Ectodermal cell (in vitro differentiated cells): ENCODE results near the gene LIPT1. TPM values are rescaled to one million over a fixed set of nuclear protein-coding genes. Genes with fewer than 3 reads are reported as not detected.
"Not testable (repeated sequence)": the region's sequence is repeated elsewhere in the genome, so short reads cannot be mapped to it uniquely, and the experiment has no call there.

Experiments used
- H3K27ac ChIP-seq: 2 replicates; pipeline ENCODE4 v1.7.0; 2013; ENCODE audit warnings: mild to moderate bottlenecking, low read depth, low read length; ENCODE audit not compliant: insufficient read depth, poor library complexity, severe bottlenecking
- H3K27me3 ChIP-seq: 2 replicates; pipeline ENCODE4 v1.7.0; 2013; ENCODE audit warnings: mild to moderate bottlenecking, low read length; ENCODE audit not compliant: insufficient read depth, control insufficient read depth, poor library complexity, severe bottlenecking
- H3K36me3 ChIP-seq: one replicate; pipeline ENCODE4 v1.7.0; 2013; ENCODE audit warnings: low read length; ENCODE audit not compliant: control insufficient read depth, insufficient read depth
- H3K4me1 ChIP-seq: one replicate; pipeline ENCODE4 v1.7.0; 2013; ENCODE audit warnings: low read length; ENCODE audit not compliant: control insufficient read depth, insufficient read depth
- H3K4me3 ChIP-seq: 2 replicates; pipeline ENCODE4 v1.7.0; 2013; ENCODE audit warnings: low read depth, low read length, control low read depth; ENCODE audit not compliant: insufficient read depth
- H3K9me3 ChIP-seq: 2 replicates; pipeline ENCODE4 v1.7.0; 2013; ENCODE audit warnings: mild to moderate bottlenecking, low read length, moderate library complexity; ENCODE audit not compliant: control insufficient read depth
- WGBS, 2 experiments: methylation state at CpG; one replicate each; pipeline ENCODE4 v1.1.7; 2013; ENCODE audit warnings: missing lambda C conversion rate in 2 of 2; 5-methylcytosine and 5-hydroxymethylcytosine counted together
- polyA plus RNA-seq, 4 experiments: library from polyadenylated mRNA; stranded (reverse); fragments of 50-300 nt; gene quantifications; one replicate each; pipeline ENCODE4 v1.2.3, GENCODE V29; 2013

Gene LIPT1
- 9.4 TPM for polyA plus RNA-seq (2013, experiment 1 of 4)
- polyA plus RNA-seq (2013, experiment 2 of 4): 11.8 TPM
- polyA plus RNA-seq (2013, experiment 3 of 4): 9.5 TPM
- 14.3 TPM for polyA plus RNA-seq (2013, experiment 4 of 4)

GRCh38 chr2:99154643-99155536 is at the start of gene LIPT1, which contains the start of gene TSGA10:
TSS of gene LIPT1 (plus strand) at chr2:99154967. CDS start at chr2:99161958, 6,991 bp downstream.
TSS of gene TSGA10 (minus strand) at chr2:99154942. CDS start at chr2:99109439, 45,503 bp downstream.
- H3K36me3 ChIP-seq: peaks cover 13% of the 10 kb centered on the region
- H3K9me3 ChIP-seq: no peaks in the 10 kb centered on the region
- peak within 1 kb of the TSS; percentile 67 for H3K4me3 ChIP-seq
- peak within 1 kb of the TSS; percentile 53 for H3K27ac ChIP-seq
- WGBS, 2 experiments: 1% methylated on average over 70 of the region's 70 CpGs
- no peaks in the 10 kb centered on the region for H3K27me3 ChIP-seq
- peaks cover 7% of the 10 kb centered on the region for H3K4me1 ChIP-seq

- H3K4me3 ChIP-seq: no peak overlapping the region
- H3K27ac ChIP-seq: no peak overlapping the region
- WGBS, 2 experiments: 80 to 85% methylated on average over 2 of the region's 2 CpGs
- H3K36me3 ChIP-seq: no peaks in the 10 kb centered on the region
- H3K4me1 ChIP-seq: no peaks in the 10 kb centered on the region
- no peaks in the 10 kb centered on the region for H3K9me3 ChIP-seq
- H3K27me3 ChIP-seq: no peaks in the 10 kb centered on the region
These were observed 47.9 kb upstream of the LIPT1 start for GRCh38 chr2:99106913-99107312.

- Histone ChIP-seq H3K27ac (no peak overlapping the region), H3K9me3 (no peaks in the 10 kb centered on the region), H3K4me1 (no peaks in the 10 kb centered on the region), H3K27me3 (no peaks in the 10 kb centered on the region), H3K4me3 (no peak overlapping the region), H3K36me3 (no peaks in the 10 kb centered on the region)
- WGBS, 2 experiments: 100% methylated on average over 2 of the region's 2 CpGs; no CpG with 5 or more reads in 1 of the 2 experiments
These were observed 43.5 kb upstream of the LIPT1 start for GRCh38 chr2:99111236-99111635.

GRCh38 chr2:99111945-99112344 is 42.8 kb upstream of the LIPT1 start:
- Histone ChIP-seq H3K36me3 (no peaks in the 10 kb centered on the region), H3K27me3 (no peaks in the 10 kb centered on the region), H3K27ac (no peak overlapping the region), H3K4me3 (no peak overlapping the region), H3K4me1 (no peaks in the 10 kb centered on the region), H3K9me3 (no peaks in the 10 kb centered on the region)
- WGBS, 2 experiments: 100% methylated on average over 1 of the region's 1 CpG; no CpG with 5 or more reads in 1 of the 2 experiments

GRCh38 chr2:99112617-99113016 is 42.1 kb upstream of the LIPT1 start:
- H3K9me3 ChIP-seq: no peaks in the 10 kb centered on the region
- no peaks in the 10 kb centered on the region for H3K36me3 ChIP-seq
- no peak overlapping the region for H3K27ac ChIP-seq
- 75 to 87% methylated on average over 3 to 4 of the region's 4 CpGs for WGBS, 2 experiments
- no peaks in the 10 kb centered on the region for H3K4me1 ChIP-seq
- H3K4me3 ChIP-seq: no peak overlapping the region
- no peaks in the 10 kb centered on the region for H3K27me3 ChIP-seq

- H3K4me3 ChIP-seq: no peak overlapping the region
- 97 to 99% methylated on average over 2 of the region's 2 CpGs for WGBS, 2 experiments
- H3K4me1 ChIP-seq: no peaks in the 10 kb centered on the region
- no peak overlapping the region for H3K27ac ChIP-seq
- no peaks in the 10 kb centered on the region for H3K9me3 ChIP-seq
- H3K27me3 ChIP-seq: no peaks in the 10 kb centered on the region
- no peaks in the 10 kb centered on the region for H3K36me3 ChIP-seq
These were observed 26.8 kb upstream of the LIPT1 start for GRCh38 chr2:99127981-99128380.

- 93 to 96% methylated on average over 2 of the region's 2 CpGs for WGBS, 2 experiments
- H3K4me1 ChIP-seq, H3K36me3 ChIP-seq, H3K27me3 ChIP-seq, H3K9me3 ChIP-seq, H3K4me3 ChIP-seq, H3K27ac ChIP-seq: not testable (repeated sequence)
These were observed 19.7 kb upstream of the LIPT1 start for GRCh38 chr2:99135044-99135556.

- H3K27ac ChIP-seq: no peak overlapping the region
- WGBS, 2 experiments: 95 to 96% methylated on average over 3 of the region's 4 CpGs
These were observed 15.8 kb upstream of the LIPT1 start for GRCh38 chr2:99139003-99139402.

GRCh38 chr2:99140056-99140859 is 14.5 kb upstream of the LIPT1 start:
- Histone ChIP-seq H3K9me3 (no peaks in the 10 kb centered on the region), H3K27me3 (peaks cover 13% of the 10 kb centered on the region), H3K4me3 (peak overlapping the region; percentile 88), H3K4me1 (peaks cover 4% of the 10 kb centered on the region), H3K27ac (no peak overlapping the region), H3K36me3 (no peaks in the 10 kb centered on the region)
- 23 to 24% methylated on average over 15 to 16 of the region's 17 CpGs for WGBS, 2 experiments

More at GRCh38 chr2:99139003-99139402, 15.8 kb upstream of the LIPT1 start:
- Histone ChIP-seq H3K9me3 (no peaks in the 10 kb centered on the region), H3K4me1 (peaks cover 4% of the 10 kb centered on the region), H3K27me3 (peaks cover 13% of the 10 kb centered on the region), H3K36me3 (no peaks in the 10 kb centered on the region), H3K4me3 (no peak overlapping the region)

- 0% methylated on average over 21 of the region's 21 CpGs for WGBS, 2 experiments
- Histone ChIP-seq H3K27ac (no peak overlapping the region), H3K36me3 (no peaks in the 10 kb centered on the region), H3K27me3 (peaks cover 13% of the 10 kb centered on the region), H3K9me3 (no peaks in the 10 kb centered on the region), H3K4me3 (peak overlapping the region; percentile 88), H3K4me1 (peaks cover 4% of the 10 kb centered on the region)
These were observed 14.0 kb upstream of the LIPT1 start for GRCh38 chr2:99140860-99141109.
